Prostate gland (tissue), 2 donors: ENCODE data around the gene ADCYAP1R1. TPM values are rescaled to one million over a fixed set of nuclear protein-coding genes. Genes with fewer than 3 reads are reported as not detected.

Experiments
- DNase-seq: peaks from one replicate; pipeline ENCODE4 v3.0.0-alpha.2; 2019; ENCODE audit warnings: low spot score
- H3K27ac ChIP-seq, 2 donors: fragments of 200-600 bp; sonication (generic); 2 replicates each; pipeline ENCODE4 v1.5.1; 2017 to 2019
- H3K27me3 ChIP-seq: fragments of 200-600 bp; sonication (generic); replicated peaks from 2 replicates; pipeline ENCODE4 v1.5.1; 2019; ENCODE audit not compliant: insufficient read depth
- H3K36me3 ChIP-seq, 2 donors: fragments of 200-600 bp; sonication (generic); 1 replicate in 1 of 2; 2 replicates in 1 of 2; pipeline versions ENCODE4 v1.5.1 to v1.8.1; 2017 to 2019
- H3K4me1 ChIP-seq: fragments of 200-600 bp; sonication (generic); replicated peaks from 2 replicates; pipeline ENCODE4 v1.5.1; 2019
- H3K4me3 ChIP-seq, 2 donors: fragments of 200-600 bp; sonication (generic); 2 replicates each; pipeline ENCODE4 v1.5.1; 2017 to 2019
- H3K9me3 ChIP-seq: fragments of 200-600 bp; sonication (generic); 2 replicates; pipeline ENCODE4 v1.5.1; 2017
- POLR2A ChIP-seq: fragments of 450-650 bp; IDR thresholded peaks from one replicate; pipeline ENCODE4 v1.6.1; 2016; ENCODE audit warnings: antibody characterized with exemption, mild to moderate bottlenecking
- POLR2AphosphoS5 ChIP-seq: sonication (generic); formaldehyde crosslinking; IDR thresholded peaks from one replicate; pipeline ENCODE4 v1.6.1; 2017; ENCODE audit warnings: antibody characterized with exemption
- WGBS: methylation state at CpG from one replicate; pipeline ENCODE4 v1.1.5; 2018; 5-methylcytosine and 5-hydroxymethylcytosine counted together
- intact Hi-C: fragments of 100-400 bp; cut with DNase I; formaldehyde crosslinking; loops from one replicate; pipeline ENCODE4 v1.14.2; 2022
- total RNA-seq, 2 donors: library from RNA; depleted of rRNA; stranded (reverse); fragments of >200 nt; gene quantifications; one replicate each; pipeline ENCODE4 v1.1.0, GENCODE V29; 2016
- TF ChIP-seq, protein P1 (sequence below), 4 experiments: fragments of 200-600 bp in 2 of 4; fragments of 450-650 bp in 2 of 4; sonication (generic) in 2 of 4; IDR thresholded peaks; 1 replicate in 3 of 4; 2 replicates in 1 of 4; pipeline ENCODE4 v1.5.1; 2016 to 2019; ENCODE audit warnings: antibody characterized with exemption in 4 of 4, mild to moderate bottlenecking in 2 of 4, moderate library complexity in 2 of 4

ADCYAP1R1 gene
- total RNA-seq, 2 donors from 2014 or later: 0.14 to 6.0 TPM

DNA sequence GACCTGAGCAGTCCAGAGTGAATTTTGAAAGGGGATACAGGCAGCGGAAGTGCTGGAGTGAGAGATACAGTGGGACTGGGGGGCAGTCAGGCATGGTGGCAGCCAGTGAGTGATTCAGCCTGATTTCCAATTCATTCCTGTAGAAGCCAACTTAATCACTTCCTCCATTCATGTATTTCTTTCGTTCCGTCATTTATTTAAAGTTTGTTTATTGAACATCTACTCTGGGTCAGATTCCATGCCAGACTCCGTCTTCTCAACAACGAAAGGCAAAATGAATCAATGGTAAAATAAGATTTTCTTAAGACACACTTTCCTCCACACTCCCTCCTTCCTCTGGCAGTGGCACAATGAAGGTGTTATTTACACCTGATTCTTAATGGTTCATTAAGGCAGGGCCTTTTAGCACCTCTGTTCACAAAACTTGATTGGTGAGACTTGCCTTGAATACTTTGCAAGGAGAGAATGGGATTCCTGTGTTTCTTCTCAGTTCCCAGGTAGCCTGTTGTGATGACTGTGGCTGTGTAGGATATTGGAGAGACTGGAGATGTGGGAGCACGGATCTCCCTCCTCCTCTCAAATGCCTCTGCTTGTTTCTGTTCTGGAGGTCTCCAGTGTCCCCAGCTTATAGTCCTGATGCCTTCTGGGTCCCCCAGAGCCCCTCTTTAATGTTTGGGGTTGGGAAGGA is 27.9 kb downstream of the ADCYAP1R1 start:
- intact Hi-C loops: no loop called here
- 52% methylated on average over 6 of the region's 6 CpGs for WGBS

DNA sequence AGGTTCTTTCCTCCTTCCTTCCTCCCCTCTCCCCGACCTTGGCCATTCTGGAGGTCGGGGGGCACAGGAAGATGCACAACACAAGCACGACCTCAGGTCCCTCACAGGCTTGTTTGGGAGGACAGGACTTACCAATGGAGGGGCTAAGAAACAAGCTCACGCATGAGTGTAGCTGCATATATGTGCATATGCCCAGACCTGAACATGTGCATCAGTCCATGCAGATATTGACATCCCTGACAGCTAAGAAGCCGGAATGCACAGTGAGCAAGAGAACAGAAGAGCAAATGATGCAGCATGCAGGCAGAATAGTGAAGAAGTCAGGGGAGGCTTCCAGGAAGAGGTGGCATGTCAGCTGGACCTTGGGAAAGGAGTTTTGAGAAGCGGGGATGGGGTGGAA is 28.7 kb downstream of the ADCYAP1R1 start:
- DNase-seq: no peak
- Histone ChIP-seq H3K9me3 (no peaks in the 10 kb centered on the region), H3K36me3 (no peaks in the 10 kb centered on the region), H3K4me3 (no peak overlapping the region), H3K27ac (no peak overlapping the region), H3K4me1 (no peaks in the 10 kb centered on the region), H3K27me3 (no peaks in the 10 kb centered on the region)
- 65% methylated on average over 6 of the region's 6 CpGs for WGBS
- intact Hi-C loops: no loop called here
- TF ChIP-seq, protein P1, sequence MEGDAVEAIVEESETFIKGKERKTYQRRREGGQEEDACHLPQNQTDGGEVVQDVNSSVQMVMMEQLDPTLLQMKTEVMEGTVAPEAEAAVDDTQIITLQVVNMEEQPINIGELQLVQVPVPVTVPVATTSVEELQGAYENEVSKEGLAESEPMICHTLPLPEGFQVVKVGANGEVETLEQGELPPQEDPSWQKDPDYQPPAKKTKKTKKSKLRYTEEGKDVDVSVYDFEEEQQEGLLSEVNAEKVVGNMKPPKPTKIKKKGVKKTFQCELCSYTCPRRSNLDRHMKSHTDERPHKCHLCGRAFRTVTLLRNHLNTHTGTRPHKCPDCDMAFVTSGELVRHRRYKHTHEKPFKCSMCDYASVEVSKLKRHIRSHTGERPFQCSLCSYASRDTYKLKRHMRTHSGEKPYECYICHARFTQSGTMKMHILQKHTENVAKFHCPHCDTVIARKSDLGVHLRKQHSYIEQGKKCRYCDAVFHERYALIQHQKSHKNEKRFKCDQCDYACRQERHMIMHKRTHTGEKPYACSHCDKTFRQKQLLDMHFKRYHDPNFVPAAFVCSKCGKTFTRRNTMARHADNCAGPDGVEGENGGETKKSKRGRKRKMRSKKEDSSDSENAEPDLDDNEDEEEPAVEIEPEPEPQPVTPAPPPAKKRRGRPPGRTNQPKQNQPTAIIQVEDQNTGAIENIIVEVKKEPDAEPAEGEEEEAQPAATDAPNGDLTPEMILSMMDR (IDR thresholded peaks at IDR 0.05): no peak
- no peak for TF ChIP-seq POLR2AphosphoS5
- no peak for TF ChIP-seq POLR2A

More for the DNA sequence above, 27.9 kb downstream of the ADCYAP1R1 start:
- no peak overlapping the region for H3K4me3 ChIP-seq
- no peaks in the 10 kb centered on the region for H3K27me3 ChIP-seq
- no peak for DNase-seq
- no peaks in the 10 kb centered on the region for H3K9me3 ChIP-seq
- TF ChIP-seq, protein P1 (IDR thresholded peaks at IDR 0.05): no peak
- TF ChIP-seq POLR2A (no peak), POLR2AphosphoS5 (no peak)
- H3K27ac ChIP-seq: no peak overlapping the region
- no peaks in the 10 kb centered on the region for H3K36me3 ChIP-seq
- no peaks in the 10 kb centered on the region for H3K4me1 ChIP-seq

DNA sequence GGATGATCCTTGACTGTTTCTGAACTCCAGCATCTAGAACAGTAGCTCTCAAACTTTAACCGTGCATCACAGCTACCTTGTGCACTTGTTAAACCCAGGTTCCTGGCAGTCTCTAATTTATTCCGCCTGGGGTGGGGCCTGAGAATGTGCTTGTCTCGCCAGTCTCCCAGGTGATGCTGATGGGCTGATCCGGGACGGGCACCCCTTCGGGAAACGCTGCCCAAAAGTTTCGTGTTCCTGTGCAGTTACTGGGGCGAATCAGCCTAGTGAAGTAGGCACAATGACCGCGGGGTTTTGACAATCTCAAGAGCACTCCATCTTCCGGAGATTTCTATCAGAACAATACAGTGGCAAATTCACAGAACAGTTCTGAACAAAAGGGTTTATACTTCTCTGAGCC is 29.9 kb downstream of the ADCYAP1R1 start:
- no peaks in the 10 kb centered on the region for H3K36me3 ChIP-seq
- intact Hi-C loops: no loop called here
- H3K4me1 ChIP-seq: no peaks in the 10 kb centered on the region
- DNase-seq: no peak
- no peaks in the 10 kb centered on the region for H3K27me3 ChIP-seq
- no peak overlapping the region for H3K27ac ChIP-seq
- 71% methylated on average over 12 of the region's 12 CpGs for WGBS
- no peak overlapping the region for H3K4me3 ChIP-seq
- H3K9me3 ChIP-seq: no peaks in the 10 kb centered on the region
- TF ChIP-seq, protein P1 (IDR thresholded peaks at IDR 0.05): no peak
- TF ChIP-seq POLR2AphosphoS5 (no peak), POLR2A (no peak)

DNA sequence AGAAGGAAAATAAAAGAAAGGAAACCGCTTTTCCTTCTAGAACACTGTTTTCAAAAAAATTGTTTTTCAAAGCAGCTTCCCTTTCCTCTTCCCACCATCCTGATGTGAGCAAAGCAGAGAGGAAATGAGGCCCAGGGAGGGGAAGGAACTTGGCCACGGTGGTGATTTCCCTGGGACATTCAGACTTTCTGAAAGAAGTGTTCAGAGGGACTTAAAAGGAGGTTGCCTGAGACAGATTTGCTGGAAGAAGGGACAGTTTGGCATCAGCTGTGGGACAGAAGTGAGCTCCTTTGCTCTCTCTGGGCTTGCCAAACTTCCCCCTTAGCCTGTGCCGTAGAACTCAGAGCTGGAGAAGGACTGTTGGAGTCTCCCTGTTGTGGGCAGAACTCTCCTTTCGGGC is 30.3 kb downstream of the ADCYAP1R1 start:
- TF ChIP-seq, protein P1 (IDR thresholded peaks at IDR 0.05): no peak
- TF ChIP-seq POLR2AphosphoS5 (no peak), POLR2A (no peak)
- Histone ChIP-seq H3K4me3 (no peak overlapping the region), H3K27ac (no peak overlapping the region), H3K9me3 (no peaks in the 10 kb centered on the region), H3K36me3 (no peaks in the 10 kb centered on the region), H3K27me3 (no peaks in the 10 kb centered on the region), H3K4me1 (no peaks in the 10 kb centered on the region)
- intact Hi-C loops: no loop called here
- no peak for DNase-seq
- WGBS: 61% methylated on average over 4 of the region's 4 CpGs

DNA sequence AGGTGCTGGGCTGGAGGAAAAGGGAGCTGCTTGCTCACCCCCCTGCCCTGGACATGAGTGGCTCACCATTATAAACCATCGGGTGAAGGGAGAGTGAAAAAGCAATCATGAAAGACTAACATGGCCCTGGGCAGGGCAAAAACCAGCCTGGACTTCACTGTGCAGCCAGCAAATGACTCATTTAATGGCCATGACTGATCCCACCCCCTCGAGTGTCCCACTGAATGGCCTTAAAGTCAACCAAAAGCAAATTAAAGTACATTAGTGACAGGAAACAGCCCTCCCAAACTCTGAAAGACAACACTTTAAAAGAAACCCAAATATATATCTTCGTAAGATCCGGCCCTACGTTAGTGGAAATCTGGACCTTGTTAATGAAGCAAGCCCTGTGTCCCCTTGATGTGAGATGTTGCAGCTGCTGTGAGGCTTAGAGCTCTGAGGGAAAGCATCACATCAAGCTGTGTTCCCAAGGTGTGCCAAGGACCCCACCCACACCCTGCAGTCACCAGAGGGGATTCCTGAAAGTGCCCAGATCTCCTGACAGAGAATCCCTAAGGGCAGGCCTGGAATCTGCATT is 31.2 kb downstream of the ADCYAP1R1 start:
- WGBS: 46% methylated on average over 5 of the region's 5 CpGs
- intact Hi-C loops: no loop called here
- H3K4me3 ChIP-seq: no peak overlapping the region

More for the DNA sequence above, 31.2 kb downstream of the ADCYAP1R1 start:
- no peaks in the 10 kb centered on the region for H3K36me3 ChIP-seq
- TF ChIP-seq POLR2AphosphoS5: no peak
- no peak for TF ChIP-seq POLR2A
- TF ChIP-seq, protein P1 (IDR thresholded peaks at IDR 0.05): no peak
- H3K9me3 ChIP-seq: no peaks in the 10 kb centered on the region
- H3K27ac ChIP-seq: no peak overlapping the region
- DNase-seq: no peak
- no peaks in the 10 kb centered on the region for H3K4me1 ChIP-seq
- no peaks in the 10 kb centered on the region for H3K27me3 ChIP-seq
